Endothelial cell (in vitro differentiated cells): ENCODE measurements around the gene ACKR2. TPM values are rescaled to one million over a fixed set of nuclear protein-coding genes. Genes with fewer than 3 reads are reported as not detected.
A peak's percentile ranks its signal among the peaks of the same experiment; 100 is the strongest.

Experiments
- DNase-seq: peaks from one replicate; pipeline ENCODE4 v3.0.0; 2021; ENCODE audit warnings: low spot score
- H3K27ac Mint-ChIP-seq: one replicate; pipeline ENCODE4 v1.8.0; 2021; ENCODE audit warnings: mixed read lengths, inconsistent platforms; ENCODE audit not compliant: unreplicated experiment
- H3K27me3 Mint-ChIP-seq: one replicate; pipeline ENCODE4 v1.8.0; 2021; ENCODE audit warnings: mild to moderate bottlenecking, moderate library complexity, mixed read lengths, inconsistent platforms; ENCODE audit not compliant: unreplicated experiment
- H3K36me3 Mint-ChIP-seq: one replicate; pipeline ENCODE4 v1.8.0; 2021; ENCODE audit warnings: mild to moderate bottlenecking, low read depth, mixed read lengths, inconsistent platforms; ENCODE audit not compliant: unreplicated experiment
- H3K4me1 Mint-ChIP-seq: one replicate; pipeline ENCODE4 v1.8.0; 2021; ENCODE audit warnings: mild to moderate bottlenecking, mixed read lengths, inconsistent platforms; ENCODE audit not compliant: unreplicated experiment
- H3K4me3 Mint-ChIP-seq: one replicate; pipeline ENCODE4 v1.8.0; 2021; ENCODE audit warnings: mild to moderate bottlenecking, mixed read lengths, inconsistent platforms; ENCODE audit not compliant: unreplicated experiment
- H3K9me3 Mint-ChIP-seq: one replicate; pipeline ENCODE4 v1.8.0; 2021; ENCODE audit warnings: mixed read lengths, inconsistent platforms; ENCODE audit not compliant: unreplicated experiment
- total RNA-seq: library from RNA; stranded (reverse); fragmentation: NEBNext Ultra II Directional; extraction: Animal tissue kit (Norgen Biotek cat#: 25700); gene quantifications from one replicate; pipeline ENCODE4 v1.2.1, GENCODE V29; 2021; ENCODE audit not compliant: unreplicated experiment
- TF ChIP-seq, protein P1 (sequence below): fragments of 200-600 bp; sonication (generic); IDR thresholded peaks from one replicate; pipeline ENCODE4 v1.5.0; 2021; ENCODE audit warnings: antibody characterized with exemption; ENCODE audit not compliant: unreplicated experiment

Gene ACKR2
- total RNA-seq, 1 donor from 2014 or later: 3.8 TPM

GRCh38 chr3:42849017-42849416 lies 39.8 kb downstream of the ACKR2 start:
- Mint-ChIP-seq H3K4me1 (peaks cover 46% of the 10 kb centered on the region), H3K36me3 (no peaks in the 10 kb centered on the region), H3K9me3 (no peaks in the 10 kb centered on the region), H3K4me3 (no peak overlapping the region), H3K27me3 (peaks cover 5% of the 10 kb centered on the region), H3K27ac (no peak overlapping the region)
- no peak for DNase-seq
- TF ChIP-seq, protein P1, sequence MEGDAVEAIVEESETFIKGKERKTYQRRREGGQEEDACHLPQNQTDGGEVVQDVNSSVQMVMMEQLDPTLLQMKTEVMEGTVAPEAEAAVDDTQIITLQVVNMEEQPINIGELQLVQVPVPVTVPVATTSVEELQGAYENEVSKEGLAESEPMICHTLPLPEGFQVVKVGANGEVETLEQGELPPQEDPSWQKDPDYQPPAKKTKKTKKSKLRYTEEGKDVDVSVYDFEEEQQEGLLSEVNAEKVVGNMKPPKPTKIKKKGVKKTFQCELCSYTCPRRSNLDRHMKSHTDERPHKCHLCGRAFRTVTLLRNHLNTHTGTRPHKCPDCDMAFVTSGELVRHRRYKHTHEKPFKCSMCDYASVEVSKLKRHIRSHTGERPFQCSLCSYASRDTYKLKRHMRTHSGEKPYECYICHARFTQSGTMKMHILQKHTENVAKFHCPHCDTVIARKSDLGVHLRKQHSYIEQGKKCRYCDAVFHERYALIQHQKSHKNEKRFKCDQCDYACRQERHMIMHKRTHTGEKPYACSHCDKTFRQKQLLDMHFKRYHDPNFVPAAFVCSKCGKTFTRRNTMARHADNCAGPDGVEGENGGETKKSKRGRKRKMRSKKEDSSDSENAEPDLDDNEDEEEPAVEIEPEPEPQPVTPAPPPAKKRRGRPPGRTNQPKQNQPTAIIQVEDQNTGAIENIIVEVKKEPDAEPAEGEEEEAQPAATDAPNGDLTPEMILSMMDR: no peak

DNA sequence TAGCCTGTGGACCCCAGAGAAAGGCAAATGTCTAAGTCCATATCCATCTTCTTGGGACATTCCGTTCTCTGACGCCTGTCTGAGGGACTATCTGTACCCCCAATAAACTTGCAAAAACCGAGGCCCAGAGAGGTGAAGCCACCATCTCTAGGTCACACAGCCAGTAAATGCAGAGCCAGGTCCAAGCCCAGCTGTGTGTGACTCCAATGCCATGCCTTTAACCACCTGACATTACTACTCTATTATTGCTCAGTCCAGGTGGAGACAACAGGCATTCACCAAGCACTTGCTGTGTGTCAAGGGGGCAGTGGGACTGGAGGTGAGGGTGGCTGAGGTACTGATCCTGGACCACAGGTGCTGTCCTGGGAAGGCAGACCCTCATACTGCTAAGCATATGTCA lies 41.0 kb downstream of the ACKR2 start:
- peaks cover 43% of the 10 kb centered on the region for H3K4me1 Mint-ChIP-seq
- no peak overlapping the region for H3K27ac Mint-ChIP-seq
- TF ChIP-seq, protein P1: no peak
- H3K36me3 Mint-ChIP-seq: no peaks in the 10 kb centered on the region
- DNase-seq: no peak
- H3K4me3 Mint-ChIP-seq: no peak overlapping the region
- H3K27me3 Mint-ChIP-seq: peaks cover 5% of the 10 kb centered on the region
- H3K9me3 Mint-ChIP-seq: no peaks in the 10 kb centered on the region

DNA sequence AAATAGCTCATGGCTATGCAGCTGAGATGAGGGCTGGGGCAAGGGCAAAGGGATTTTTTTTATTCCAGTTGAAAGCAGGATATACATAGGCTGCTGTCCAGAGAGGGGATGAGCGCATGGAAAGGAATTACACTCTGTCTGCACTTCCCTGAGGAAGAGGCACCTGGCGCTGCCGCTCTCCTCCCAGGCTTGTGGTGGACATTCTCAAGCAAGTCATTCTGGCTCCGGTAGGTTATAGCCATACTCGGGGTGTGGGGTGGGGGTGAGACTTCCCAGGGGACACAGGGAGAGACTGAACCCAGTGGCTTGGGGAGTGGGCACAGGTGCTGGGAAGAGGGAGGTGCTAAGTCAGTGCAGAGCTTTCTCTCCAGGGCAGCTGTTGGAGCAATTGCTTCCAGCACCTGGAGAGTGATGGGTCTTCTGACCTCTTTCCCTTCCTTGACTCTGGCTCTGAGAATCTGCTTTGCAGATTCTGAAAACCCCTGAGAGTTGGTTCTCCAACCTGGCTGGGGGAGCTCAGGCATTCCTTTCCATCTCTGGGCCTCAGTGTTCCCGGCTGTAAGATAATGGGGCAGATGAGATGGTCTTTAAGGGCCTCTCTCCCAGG lies 42.1 kb downstream of the ACKR2 start:
- Mint-ChIP-seq H3K27ac (no peak overlapping the region), H3K4me1 (peaks cover 39% of the 10 kb centered on the region), H3K4me3 (no peak overlapping the region), H3K9me3 (no peaks in the 10 kb centered on the region), H3K27me3 (peaks cover 5% of the 10 kb centered on the region), H3K36me3 (no peaks in the 10 kb centered on the region)
- TF ChIP-seq, protein P1: no peak
- DNase-seq: no peak

- Mint-ChIP-seq H3K4me3 (no peak overlapping the region), H3K27me3 (peaks cover 2% of the 10 kb centered on the region), H3K36me3 (peaks cover 5% of the 10 kb centered on the region), H3K4me1 (peaks cover 28% of the 10 kb centered on the region), H3K27ac (peak overlapping the region; percentile 83), H3K9me3 (no peaks in the 10 kb centered on the region)
- peak; percentile 22 for DNase-seq
- TF ChIP-seq, protein P1: no peak
These were observed 43.2 kb downstream of the ACKR2 start for GRCh38 chr3:42852441-42852840.

DNA sequence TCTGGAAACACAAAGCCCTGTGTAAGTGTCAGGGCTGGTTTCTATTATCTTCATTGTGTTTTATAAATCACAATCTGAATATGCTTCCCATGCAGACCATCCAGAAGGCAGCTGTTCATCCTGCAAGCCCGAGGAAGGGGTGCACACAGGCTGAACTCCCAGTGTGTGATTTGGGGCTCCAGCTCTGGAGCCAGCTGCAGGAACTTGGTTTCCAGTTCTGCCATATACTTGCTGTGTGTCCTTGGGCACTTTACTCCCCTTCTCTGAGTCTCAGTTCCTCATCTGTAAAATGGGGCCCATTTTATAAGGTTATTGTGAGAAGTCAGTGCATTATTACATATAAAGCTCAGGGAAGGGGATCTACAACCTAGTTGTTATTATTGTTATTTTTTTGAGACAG lies 43.8 kb downstream of the ACKR2 start:
- DNase-seq: no peak
- Mint-ChIP-seq H3K27ac (no peak overlapping the region), H3K36me3 (peaks cover 5% of the 10 kb centered on the region), H3K27me3 (peaks cover 2% of the 10 kb centered on the region), H3K4me1 (peaks cover 23% of the 10 kb centered on the region), H3K4me3 (no peak overlapping the region), H3K9me3 (no peaks in the 10 kb centered on the region)
- TF ChIP-seq, protein P1: no peak
